Stimulated activated CD4-positive, alpha-beta T cell treated with anti-CD3 and anti-CD28 coated beads, Interleukin-12 subunit alpha, Interleukin-12 subunit beta, amount 100 ng/mL, for 24 hours (primary cell): ENCODE measurements around the gene CACNG4.
"Not testable (repeated sequence)": the region's sequence is repeated elsewhere in the genome, so short reads cannot be mapped to it uniquely, and the experiment has no call there.

Experiments used
- DNase-seq, 2 experiments: peaks; one replicate each; pipeline ENCODE4 v3.0.0-alpha.2; 2020; ENCODE audit warnings: low read depth in 2 of 2

CACNG4 gene

DNA sequence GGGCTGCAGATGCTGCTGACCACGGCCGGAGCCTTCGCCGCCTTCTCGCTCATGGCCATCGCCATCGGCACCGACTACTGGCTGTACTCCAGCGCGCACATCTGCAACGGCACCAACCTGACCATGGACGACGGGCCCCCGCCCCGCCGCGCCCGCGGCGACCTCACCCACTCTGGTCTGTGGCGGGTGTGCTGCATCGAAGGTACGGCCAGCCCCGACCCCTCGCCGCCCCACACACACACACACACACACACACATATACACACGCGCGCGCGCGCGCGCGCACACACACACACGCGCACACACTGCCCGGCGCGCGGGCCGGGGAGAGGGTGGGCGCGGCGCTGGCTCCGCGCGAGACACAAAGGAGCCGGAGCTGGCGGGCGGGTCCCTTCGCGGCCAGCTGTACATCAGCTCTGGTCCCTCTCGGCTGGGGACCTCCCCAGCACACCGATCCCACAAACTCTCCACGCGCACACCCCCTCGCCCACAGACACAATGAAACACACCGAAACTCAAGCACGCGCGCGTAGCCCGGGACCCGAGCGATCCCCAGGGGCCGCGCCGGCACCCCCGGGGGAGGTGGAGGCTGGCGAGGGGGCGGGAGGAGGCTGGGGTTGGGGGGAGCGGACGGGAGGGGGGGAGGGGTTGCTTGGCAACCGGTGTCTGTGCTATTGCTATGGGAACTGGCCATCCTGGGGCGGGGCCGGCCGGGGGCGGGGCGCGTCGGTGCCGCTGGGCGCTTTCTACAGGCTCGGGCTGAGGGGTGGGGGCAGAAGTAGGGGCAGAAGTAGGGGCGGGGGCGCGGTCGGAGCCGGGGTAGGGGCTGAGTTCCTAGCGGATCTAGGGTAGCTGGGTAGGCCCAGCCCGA lies 658 bp downstream of the CACNG4 start:
- peak in 1 of 2 experiments; percentile 14 for DNase-seq

DNA sequence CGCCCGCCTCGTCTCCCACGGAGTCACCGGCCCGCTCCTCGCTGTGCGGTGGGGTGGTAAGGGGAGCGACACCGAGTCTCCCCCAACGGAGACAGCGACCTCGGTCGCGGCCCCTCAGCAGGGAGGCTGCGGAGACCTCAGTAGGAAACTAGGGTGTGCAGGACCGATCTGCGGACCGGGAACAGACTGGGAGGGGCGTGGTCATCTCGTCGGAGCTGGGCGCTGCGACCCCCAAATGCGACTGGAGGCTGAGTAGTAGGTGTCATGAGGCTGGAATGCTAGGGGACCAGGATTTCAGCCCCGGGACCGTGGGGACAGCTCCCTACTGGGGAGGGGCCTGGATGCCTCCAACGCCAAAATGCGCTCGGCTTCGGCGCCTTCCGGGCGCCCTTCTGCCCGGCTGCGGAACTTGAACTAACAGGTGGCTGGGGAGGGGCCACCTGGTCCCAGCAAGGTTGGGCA lies 1.3 kb downstream of the CACNG4 start:
- no peak for DNase-seq

DNA sequence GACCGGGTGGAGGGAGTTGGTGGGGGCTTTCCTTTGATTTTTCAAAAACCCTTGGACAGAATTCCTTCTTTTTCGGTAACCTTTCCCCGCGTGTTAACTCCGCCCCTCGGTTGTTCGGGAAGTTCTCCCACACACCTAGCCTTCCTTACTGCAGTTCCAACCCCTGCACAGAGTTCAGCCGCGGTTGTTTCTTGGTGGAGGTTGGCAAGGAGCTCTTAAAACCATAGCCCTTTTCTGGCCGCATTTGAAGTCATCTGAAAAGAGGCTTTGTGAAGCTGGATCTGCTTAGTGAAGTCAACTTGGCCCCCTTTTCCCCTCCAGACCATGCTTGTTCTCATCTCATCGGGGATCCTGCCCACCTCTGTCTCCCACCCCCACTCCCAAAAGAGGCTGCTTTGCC lies 1.8 kb downstream of the CACNG4 start:
- DNase-seq, result no peak

DNA sequence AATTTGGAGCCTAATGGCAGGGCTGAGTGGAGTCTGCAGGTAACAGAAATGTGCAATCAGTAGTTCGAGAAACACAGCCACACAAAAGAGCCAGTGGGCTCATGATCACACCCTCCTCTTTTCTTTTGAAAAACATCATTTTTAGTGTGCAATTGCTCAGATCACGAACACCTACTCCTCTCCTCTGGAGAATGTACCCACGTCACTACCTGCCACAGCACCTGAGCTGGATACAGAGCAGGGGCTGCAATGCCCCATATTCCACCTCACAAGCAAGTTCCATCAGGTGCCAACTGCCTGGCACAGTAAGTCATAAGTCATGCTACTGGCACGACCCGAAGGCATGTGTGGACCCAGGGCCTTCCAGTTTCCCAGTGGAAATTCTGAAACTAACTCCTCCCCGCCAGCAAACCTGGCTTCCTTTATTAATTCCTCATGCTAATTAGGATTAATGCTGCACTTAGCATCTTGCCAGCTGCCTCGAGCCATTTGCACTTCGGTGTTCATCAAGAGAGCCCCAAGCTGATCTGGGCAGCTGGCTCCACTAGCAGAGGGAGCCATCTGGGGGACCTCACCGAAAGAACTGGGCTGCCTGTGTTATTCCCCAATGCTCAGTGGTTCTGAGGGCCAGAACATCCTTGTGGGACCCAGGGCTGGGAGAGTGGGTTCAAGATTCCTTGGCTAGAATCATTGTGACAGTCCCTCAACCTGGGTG lies 2.4 kb downstream of the CACNG4 start:
- DNase-seq, result no peak

DNA sequence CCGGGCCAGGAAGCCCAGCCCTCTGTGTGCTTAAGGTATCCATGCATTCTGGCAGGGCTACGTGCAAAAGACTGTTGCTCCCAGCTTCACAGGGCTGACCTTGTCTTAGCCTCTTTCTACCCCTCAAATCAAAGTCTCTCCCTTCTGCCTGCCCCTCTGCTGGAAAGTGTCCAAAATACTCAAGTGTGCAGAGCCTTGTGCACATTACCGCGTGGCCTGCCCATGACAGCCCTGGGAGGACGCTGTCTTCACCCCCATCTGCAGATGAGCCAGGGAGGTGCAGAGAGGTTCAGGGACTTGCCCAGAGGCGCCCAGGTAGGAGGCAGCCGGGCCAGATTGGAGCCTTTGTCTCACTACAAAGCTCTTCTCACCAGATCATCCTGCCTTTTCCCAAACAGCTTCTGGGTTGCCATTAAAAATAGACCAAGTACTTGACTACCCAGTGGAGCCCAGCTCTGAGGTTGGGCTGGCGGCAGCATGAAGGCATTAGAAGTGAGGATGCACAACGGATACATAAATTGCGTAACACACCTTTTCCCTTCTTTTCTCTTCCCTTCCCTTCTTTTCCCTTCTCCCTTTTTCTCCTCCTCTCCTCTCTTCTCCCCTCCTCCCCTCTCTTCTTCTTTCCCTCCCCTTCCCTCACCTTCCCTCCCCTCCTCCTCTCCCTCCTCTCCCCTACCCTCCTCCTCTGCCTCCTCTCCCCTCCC lies 3.5 kb downstream of the CACNG4 start:
- DNase-seq, result no peak

DNA sequence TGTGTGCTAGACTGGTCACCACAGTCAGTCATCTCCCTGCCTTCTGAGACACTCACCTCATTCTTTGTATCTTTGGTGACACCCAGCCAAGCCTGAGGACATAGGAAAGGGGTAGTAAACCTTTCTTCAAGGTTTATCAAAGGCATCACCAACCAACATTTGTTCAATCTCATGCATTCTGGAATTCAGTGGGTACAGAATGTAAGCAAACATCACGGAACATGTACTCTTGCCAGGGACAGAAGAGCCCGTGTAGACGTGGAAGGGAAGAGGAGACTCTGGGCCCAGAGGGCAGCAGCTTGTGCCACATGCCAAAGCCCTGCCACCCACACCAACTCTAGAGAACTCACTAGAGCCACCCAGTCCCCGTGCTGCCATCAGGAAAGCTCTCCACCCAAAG lies 4.4 kb downstream of the CACNG4 start:
- no peak for DNase-seq

DNA sequence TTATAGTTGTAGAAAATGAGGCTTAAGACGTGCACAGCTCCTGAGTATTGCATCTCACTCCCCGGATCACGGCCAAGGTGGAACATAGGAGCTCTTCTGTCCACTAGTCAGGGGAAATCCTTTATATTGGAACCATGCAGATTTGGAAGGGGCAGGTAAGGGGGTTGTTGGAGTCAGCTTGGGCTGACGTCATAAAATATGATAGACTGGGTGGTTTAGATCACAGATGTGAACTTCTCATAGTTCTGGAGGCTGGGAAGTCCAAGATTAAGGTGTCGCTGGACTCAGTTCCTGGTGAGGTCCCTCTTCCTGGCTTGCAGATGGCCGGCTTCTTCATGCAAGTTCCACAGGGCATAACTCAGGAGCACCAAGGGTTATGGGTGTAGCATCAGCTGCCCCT lies 5.6 kb downstream of the CACNG4 start:
- no peak for DNase-seq

DNA sequence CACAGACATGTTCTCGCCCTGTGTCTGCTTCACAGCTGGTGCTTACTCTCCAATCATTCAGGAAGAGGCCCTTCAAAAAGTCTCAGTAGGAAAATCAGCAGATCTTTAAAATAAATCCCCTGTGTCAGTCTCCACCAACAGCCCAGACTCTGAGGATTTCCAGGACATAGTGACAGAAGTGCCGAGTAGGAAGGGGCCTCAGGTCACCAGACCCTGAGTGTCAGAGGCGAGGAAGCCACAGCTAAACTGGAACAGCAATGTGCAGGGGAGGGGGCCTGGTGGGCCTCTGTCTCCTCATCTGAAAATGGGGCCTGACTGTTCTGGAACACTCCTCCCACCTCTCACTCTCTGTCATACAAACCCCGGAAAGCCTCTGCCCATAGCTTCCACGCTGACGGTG lies 6.3 kb downstream of the CACNG4 start:
- no peak for DNase-seq

DNA sequence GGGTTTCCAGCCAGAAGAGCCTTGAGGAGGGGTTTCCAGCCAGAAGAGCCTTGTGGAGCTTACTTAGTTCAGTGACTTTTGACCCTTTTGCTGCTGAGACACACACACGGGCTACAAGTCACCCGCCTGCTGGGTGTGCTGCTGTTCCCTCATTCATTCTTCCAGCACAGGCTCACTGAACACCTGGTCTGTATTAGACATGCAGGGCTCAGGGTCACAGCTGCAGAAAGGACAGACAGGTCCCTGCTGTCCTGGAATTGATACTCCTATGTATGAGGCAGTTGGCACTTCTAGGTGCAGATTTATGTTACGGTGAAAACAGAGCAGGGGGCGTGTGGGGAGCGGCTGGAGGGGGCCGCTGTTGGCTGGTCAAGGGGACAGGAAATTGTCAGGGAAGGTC lies 6.8 kb downstream of the CACNG4 start:
- DNase-seq, result no peak

DNA sequence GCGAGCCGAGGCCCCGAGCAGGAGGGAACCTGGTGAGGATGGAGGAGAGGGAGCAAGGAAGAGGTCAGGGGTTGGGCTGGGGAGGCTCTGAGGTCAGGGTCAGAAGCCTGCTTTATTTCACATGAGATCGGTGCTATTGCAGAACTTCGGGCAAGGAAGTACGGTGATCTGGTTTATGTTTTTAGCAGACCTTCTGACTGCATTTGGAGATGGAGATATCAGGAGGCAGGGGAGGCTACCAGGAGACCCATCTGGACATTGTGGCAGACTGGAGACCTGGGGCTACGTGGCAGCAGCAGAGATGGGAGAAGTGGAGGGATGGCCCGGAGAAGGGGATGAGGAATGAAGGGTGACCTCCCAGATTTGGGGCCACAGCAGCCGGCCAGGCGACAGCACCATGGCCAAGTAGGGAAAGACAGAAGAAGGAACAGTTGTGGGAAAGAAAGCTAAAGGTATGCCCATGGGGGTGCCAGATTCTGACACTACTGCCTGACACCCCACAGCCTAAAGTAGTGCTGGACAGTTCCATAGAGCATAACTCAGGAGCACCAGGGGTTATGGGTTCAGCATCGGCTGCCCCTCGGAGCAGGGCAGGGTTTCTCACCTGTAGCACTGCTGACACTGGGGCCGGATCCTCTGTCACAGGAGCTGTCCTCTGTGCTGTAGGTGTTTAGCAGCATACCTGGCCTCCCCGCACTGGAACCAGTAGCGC lies 7.4 kb downstream of the CACNG4 start:
- DNase-seq, result no peak

DNA sequence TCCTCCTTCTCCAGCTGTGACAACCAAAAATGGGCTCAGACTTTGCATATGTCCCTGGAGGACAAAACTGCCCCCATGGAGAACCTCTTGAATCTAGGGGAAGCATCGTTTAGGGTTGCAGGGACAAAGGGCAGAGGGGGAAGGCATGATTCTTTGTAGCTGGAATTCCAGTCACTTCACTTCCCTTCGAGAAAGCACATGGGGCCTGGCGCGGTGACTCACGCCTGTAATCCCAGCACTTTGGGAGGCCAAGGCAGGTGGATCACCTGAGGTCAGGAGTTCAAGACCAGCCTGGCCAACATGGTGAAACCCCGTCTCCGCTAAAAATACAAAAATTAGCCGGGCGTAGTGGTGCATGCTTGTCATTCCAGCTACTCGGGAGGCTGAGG lies 7.9 kb downstream of the CACNG4 start:
- not testable (repeated sequence) for DNase-seq

DNA sequence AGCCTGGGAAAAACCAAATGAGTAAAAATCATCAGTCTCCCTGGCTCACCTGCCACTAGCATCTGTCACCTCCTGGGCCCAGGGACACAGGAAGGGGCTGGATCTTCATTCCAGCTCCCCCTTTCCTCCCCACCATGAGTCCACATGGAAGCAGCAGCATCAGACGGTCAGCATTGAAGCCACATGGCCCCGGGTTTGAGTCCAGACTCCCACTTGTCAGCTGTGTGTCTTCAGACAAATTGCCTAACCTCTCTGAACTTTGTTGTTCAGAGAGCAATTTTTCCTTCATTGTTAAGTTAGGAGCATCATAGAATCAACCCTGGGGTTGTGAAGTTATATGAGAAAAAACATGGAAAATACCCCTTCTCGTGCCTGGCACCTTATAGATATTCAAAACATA lies 10.7 kb downstream of the CACNG4 start:
- DNase-seq, result no peak

DNA sequence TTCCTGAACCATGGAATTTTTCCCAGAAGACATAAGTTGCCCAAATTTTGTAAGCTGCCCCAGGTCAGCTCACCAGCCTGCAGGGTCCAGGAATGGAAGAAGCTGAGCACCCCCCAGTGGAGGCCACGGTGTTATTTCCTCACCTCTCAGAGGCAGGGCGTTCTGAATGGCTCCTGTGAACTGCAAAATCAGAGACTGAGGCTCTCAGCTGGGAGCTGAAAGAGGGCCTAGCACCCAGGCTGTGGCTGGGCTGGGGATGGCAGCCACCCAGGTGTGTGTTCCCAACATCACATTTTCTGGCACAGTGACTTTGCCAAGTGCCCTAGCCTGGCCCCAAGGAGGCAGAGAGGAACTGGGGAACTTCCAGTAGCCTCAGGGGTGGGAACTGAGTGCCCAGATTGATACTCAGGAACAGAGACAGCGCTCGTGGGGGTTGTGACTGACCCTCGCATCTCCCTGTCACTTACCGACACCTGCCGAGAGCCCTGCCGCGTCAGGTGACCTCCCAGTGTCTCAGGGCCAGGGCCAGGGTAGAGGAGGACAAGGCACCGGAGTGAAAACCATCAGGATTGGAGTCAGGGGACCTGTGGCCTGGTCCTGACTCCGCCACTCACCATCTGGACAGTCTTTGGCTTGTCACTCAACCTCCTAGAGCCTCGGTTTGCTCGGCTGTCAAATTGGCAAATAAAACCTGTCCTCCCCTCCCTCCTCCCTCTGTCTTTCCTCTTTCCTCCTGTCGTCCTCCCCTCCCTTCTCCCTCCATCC lies 11.3 kb downstream of the CACNG4 start:
- no peak for DNase-seq

DNA sequence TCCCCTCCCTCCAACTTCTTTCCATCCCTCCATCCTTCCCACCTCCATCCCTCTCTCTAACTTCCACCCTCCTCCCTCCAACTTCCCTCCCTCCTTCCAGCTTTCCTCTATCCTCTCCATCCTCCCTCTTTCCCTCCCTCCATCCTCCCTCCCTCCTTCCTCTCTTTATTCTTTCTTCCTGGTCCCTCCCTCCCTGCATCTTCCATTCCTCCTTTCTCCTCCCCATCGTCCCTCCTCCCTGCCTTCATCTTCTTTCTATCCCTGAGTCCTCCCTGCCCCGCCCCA lies 11.8 kb downstream of the CACNG4 start:
- DNase-seq, result no peak

DNA sequence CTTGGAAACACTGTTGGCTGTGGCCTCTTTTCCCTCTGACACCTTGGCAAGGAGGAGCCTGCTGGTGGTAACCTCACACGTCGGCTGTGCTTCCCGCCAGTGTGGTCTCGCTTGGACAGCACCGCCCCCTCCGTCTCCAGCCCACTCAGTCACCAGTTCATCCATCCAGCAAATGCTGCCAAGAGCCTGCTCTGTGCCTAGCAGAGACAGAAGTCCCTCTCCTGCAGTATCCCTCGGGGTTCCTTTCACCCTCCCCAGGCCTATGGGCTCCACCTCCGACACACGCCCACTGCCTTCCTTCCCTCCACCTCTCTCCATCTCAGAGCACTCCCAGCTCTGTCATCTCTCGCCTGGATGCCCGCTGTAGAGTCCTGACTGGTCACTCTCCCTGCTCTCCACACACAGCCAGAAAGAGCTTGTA lies 12.3 kb downstream of the CACNG4 start:
- no peak for DNase-seq

DNA sequence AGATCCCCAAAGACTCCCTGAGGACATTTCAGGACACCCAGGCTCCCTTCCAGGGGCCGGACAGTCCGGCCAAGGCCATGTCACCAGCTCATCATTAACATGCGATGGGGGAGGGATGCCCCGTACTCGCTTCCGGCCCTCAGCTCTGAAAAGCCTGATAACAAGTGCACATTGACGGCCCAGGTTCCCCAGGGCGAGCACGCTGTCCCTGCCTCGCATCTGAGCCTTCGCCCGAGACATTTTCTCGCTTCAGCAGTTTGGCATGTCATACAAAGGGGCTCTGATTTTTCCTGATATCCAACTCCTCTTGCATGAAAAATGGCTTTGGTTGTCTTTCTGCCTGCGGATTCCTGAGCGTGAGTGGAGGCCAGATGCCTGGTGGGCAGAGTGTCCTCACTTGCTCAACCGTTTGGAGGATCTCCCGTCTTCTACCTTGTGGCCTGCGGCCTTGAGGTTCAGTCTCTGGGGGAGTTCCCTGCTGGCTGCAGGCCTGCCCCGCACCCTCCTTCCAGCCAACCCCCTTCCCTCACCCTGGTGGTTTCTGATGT lies 14.1 kb downstream of the CACNG4 start:
- DNase-seq, result no peak

DNA sequence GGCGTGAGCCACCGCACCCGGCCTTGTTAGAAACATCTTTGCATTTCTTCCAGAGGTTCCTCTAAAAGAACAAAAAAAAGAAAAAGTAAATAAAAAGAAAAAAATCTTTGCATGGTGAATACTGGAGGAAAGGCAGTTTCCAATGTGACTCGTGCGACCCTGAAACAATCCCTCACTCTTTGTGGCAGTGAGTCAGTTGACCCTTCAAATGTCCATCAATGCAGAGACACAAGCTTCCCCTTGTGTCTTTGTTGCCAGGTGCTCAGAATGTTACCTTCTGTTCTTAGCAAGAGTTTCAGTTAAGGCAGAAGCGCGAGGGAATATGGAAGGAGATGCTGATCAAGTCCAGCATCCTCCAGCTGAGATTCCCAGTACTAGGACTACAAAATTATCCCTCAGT lies 16.4 kb downstream of the CACNG4 start:
- DNase-seq, result no peak

DNA sequence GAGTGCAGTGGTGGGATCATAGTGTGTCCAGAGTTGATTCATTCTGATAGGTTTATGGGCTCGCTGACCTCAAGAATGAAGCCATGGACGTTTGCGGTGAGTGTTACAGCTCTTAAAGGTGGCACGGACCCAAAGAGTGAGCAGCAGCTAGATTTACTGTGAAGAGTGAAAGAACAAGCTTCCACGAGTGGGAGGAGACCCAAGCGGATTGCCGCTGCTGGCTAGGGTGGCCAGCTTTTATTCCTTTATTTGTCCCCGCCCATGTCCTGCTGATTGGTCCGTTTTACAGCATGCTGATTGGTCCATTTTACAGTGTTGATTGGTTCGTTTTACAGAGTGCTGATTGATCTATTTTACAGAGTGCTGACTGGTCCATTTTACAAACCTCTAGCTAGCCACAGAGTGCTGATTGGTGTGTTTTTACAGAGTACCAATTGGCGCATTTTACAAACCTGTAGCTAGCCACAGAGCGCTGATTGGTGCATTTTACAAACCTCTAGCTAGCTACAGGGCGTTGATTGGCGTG lies 17.5 kb downstream of the CACNG4 start:
- no peak for DNase-seq

DNA sequence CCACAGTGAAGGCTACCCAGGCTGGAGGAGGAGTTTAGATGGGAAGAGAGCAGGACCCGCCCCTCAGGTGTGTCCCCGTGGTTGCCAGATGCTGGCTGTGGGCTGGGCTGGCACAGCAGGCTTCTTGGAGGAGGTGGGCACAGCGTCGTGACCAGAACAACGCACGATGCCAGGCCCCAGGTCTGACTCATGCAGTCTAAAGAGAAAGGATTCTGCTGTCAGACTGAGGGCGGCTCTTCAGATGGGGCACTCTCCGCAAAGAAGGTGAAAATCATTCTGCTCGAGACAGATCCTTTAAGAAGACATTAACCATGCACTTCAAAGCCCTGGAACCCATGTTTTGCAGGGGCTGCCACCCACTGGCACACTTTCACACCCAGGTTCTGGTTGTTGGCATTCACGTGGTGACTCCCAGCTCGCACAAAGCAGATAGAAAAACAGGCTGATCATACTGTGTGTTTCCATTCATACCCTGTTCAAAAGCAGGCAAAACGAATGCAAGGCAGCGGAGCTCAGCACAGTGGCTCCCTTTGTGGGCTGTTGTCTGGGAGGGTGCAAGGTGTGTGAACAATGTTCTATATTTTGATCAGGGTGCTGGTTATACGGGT lies 19.0 kb downstream of the CACNG4 start:
- DNase-seq, result no peak

DNA sequence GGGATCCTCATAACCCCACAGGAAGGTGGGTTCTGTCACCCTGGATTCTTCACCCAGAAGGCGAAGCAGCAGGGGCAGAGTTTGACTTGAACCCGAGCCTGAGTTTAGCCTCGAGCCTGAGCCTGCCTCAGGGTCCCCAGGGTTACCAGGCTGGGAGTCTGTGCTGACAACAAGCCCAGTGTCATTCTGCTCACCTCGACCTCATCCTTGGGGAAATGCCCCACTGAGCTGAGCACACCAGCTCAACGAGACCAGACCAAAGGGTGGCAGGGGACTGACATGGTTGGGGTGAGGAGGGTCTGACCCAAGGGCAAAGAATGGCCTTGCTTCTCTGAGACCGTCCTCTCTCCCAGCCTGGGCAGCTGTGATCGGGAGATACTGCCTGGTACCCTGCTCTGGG lies 20.2 kb downstream of the CACNG4 start:
- no peak for DNase-seq
